ENCODE data around the gene JARID2. TPM values are rescaled to one million over a fixed set of nuclear protein-coding genes. Genes with fewer than 3 reads are reported as not detected.

The JARID2 gene
- total RNA-seq, 1 experiment from 2014 or later = 23.6 TPM

- BruUV-seq (replicated peaks) = no TSS peak
- TF ChIP-seq SIN3A (IDR thresholded peaks at IDR 0.05; ENCODE audit: low read depth) (no peak), CTCF (IDR thresholded peaks at IDR 0.05 in 2 of 3, conservative IDR thresholded peaks at IDR 0.05 in 1 of 3; ENCODE audit: borderline replicate concordance in 1 of 3, insufficient read depth in 1 of 3, low read depth in 2 of 3, low read length in 2 of 3) (no peak), MAX (IDR thresholded peaks at IDR 0.05) (no peak), JUND (IDR thresholded peaks at IDR 0.05) (no peak), SRF (IDR thresholded peaks at IDR 0.05; ENCODE audit: low read depth) (no peak), RAD21 (IDR thresholded peaks at IDR 0.05; ENCODE audit: low read depth) (no peak), ATF3 (IDR thresholded peaks at IDR 0.05) (no peak), CEBPB (IDR thresholded peaks at IDR 0.05; ENCODE audit: low read depth) (no peak), ELF1 (IDR thresholded peaks at IDR 0.05; ENCODE audit: borderline replicate concordance, low read depth) (no peak), EGR1 (IDR thresholded peaks at IDR 0.05; ENCODE audit: low read depth) (no peak), POLR2AphosphoS5 (IDR thresholded peaks at IDR 0.05; ENCODE audit: low read depth, low read length) (no peak), ZBTB33 (IDR thresholded peaks at IDR 0.05; ENCODE audit: extremely low read depth, insufficient replicate concordance, low read length) (no peak), ZFX (IDR thresholded peaks at IDR 0.05) (no peak), EZH2phosphoT487 (IDR thresholded peaks at IDR 0.05; ENCODE audit: borderline replicate concordance) (no peak), EZH2 (IDR thresholded peaks at IDR 0.05) (no peak)
- H3K4me3 ChIP-seq (replicated peaks in 1 of 2; ENCODE audit: low read depth in 1 of 2, low read length in 2 of 2) = no peak overlapping the region
- peaks cover 8 to 18% of the 10 kb centered on the region in 2 experiments; a peak in 2 of 4 replicates for H3K4me1 ChIP-seq (ENCODE audit: control insufficient read depth in 1 of 2, insufficient read depth in 2 of 2, low read length in 2 of 2)
- H3K9me3 ChIP-seq (ENCODE audit: control insufficient read depth in 1 of 2, insufficient read depth in 1 of 2, low read depth in 1 of 2, low read length in 2 of 2) = no peaks in the 10 kb centered on the region
- ATAC-seq (no peak), DNase-seq (ENCODE audit: low read depth, low spot score) (no peak)
- no peak overlapping the region for H3K9ac ChIP-seq (ENCODE audit: low read length)
- H3K36me3 ChIP-seq (ENCODE audit: control insufficient read depth in 1 of 2, insufficient read depth in 2 of 2, low read length in 2 of 2) = no peaks in the 10 kb centered on the region
- RAD21 ChIA-PET (ENCODE audit: low non-redundant PET in 1 of 2, low total read pairs in 2 of 2, uncharacterized antibody in 2 of 2, unreplicated experiment in 2 of 2) = no interaction called here
- H3K79me2 ChIP-seq (ENCODE audit: insufficient read depth, low read length) = peaks cover 54% of the 10 kb centered on the region
- H3K27me3 ChIP-seq (ENCODE audit: insufficient read depth, low read length) = no peaks in the 10 kb centered on the region
- no peak overlapping the region for H2AFZ ChIP-seq (ENCODE audit: low read depth, low read length, poor library complexity, severe bottlenecking)
- no peak overlapping the region for H3K4me2 ChIP-seq (ENCODE audit: low read length)
- CTCF ChIA-PET = no interaction called here
- H4K20me1 ChIP-seq (ENCODE audit: insufficient read depth) = no peaks in the 10 kb centered on the region
- POLR2A ChIA-PET = no interaction called here
- H3K27ac ChIP-seq (ENCODE audit: low read depth, low read length) = no peak overlapping the region
- no peaks in the 10 kb centered on the region for H3K9me2 ChIP-seq (ENCODE audit: insufficient read depth)
- intact Hi-C loops (cut with micrococcal nuclease) = no loop called here
Measured at GRCh38 chr6:15449011-15449410, 203.1 kb downstream of the JARID2 start.
